GM12801 (cell line): Measurements from ENCODE around the gene REC8.

Source experiments
- CTCF ChIP-seq: IDR thresholded peaks from one replicate; pipeline ENCODE4 v1.5.1; 2011; ENCODE audit warnings: control low read depth; ENCODE audit not compliant: insufficient read length; ENCODE audit errors: extremely low read depth

The REC8 gene

GRCh38 chr14:24189059-24189375 is 17.1 kb downstream of the REC8 start:
- TF ChIP-seq CTCF: no peak

GRCh38 chr14:24189460-24189859 is 17.6 kb downstream of the REC8 start:
- no peak for TF ChIP-seq CTCF

- no peak for TF ChIP-seq CTCF
Observed at GRCh38 chr14:24190416-24190815, 18.5 kb downstream of the REC8 start.

- no peak for TF ChIP-seq CTCF
Observed at GRCh38 chr14:24192933-24193332, 21.1 kb downstream of the REC8 start.

GRCh38 chr14:24194186-24194872 is 22.4 kb downstream of the REC8 start:
- TF ChIP-seq CTCF: no peak

- TF ChIP-seq CTCF: no peak
Observed at GRCh38 chr14:24194873-24195185, 22.9 kb downstream of the REC8 start.

- TF ChIP-seq CTCF: no peak
Observed at GRCh38 chr14:24195186-24196070, 23.5 kb downstream of the REC8 start, which contains the start of gene TM9SF1. TSS of gene TM9SF1 (minus strand) at chr14:24195441. CDS start at chr14:24195019, 422 bp downstream.
